Smooth muscle cell (in vitro differentiated cells): ENCODE data around the gene PLA2R1. TPM values are rescaled to one million over a fixed set of nuclear protein-coding genes. Genes with fewer than 3 reads are reported as not detected.

Source experiments
- DNase-seq: peaks from one replicate; lab custom pipeline; 2025; ENCODE audit not compliant: unreplicated experiment; lab: John Stamatoyannopoulos, UW
- H2AFZ ChIP-seq: fragments of 200-600 bp; sonication (generic); 2 replicates; pipeline ENCODE4 v1.6.0; 2016; ENCODE audit warnings: antibody characterized with exemption, low read depth, mild to moderate bottlenecking
- H3F3A ChIP-seq: fragments of 200-600 bp; sonication (generic); 2 replicates; pipeline ENCODE4 v1.6.0; 2017; ENCODE audit warnings: antibody characterized with exemption, low read depth
- H3K27ac ChIP-seq: fragments of 200-600 bp; sonication (generic); 2 replicates; pipeline ENCODE4 v1.5.1; 2016; ENCODE audit warnings: low read depth, mild to moderate bottlenecking
- H3K27me3 ChIP-seq: fragments of 200-600 bp; sonication (generic); 2 replicates; pipeline ENCODE4 v1.6.1; 2016; ENCODE audit warnings: low read depth, mild to moderate bottlenecking
- H3K36me3 ChIP-seq: fragments of 200-600 bp; sonication (generic); 2 replicates; pipeline ENCODE4 v1.5.1; 2016; ENCODE audit warnings: low read depth
- H3K4me1 ChIP-seq: fragments of 200-600 bp; sonication (generic); 2 replicates; pipeline ENCODE4 v1.5.1; 2016; ENCODE audit warnings: low read depth
- H3K4me2 ChIP-seq: fragments of 200-600 bp; sonication (generic); 2 replicates; pipeline ENCODE4 v1.6.0; 2016; ENCODE audit warnings: mild to moderate bottlenecking
- H3K4me3 ChIP-seq: fragments of 200-600 bp; sonication (generic); 2 replicates; pipeline ENCODE4 v1.5.1; 2016; ENCODE audit warnings: mild to moderate bottlenecking
- H3K79me2 ChIP-seq: fragments of 200-600 bp; sonication (generic); 2 replicates; pipeline ENCODE4 v1.6.0; 2016; ENCODE audit warnings: low read depth, mild to moderate bottlenecking
- H3K9ac ChIP-seq: fragments of 200-600 bp; sonication (generic); 2 replicates; pipeline ENCODE4 v1.6.0; 2016; ENCODE audit warnings: low read depth
- H3K9me3 ChIP-seq: fragments of 200-600 bp; sonication (generic); replicated peaks from 2 replicates; pipeline ENCODE4 v1.5.1; 2016; ENCODE audit warnings: low read depth
- H4K20me1 ChIP-seq: fragments of 200-600 bp; sonication (generic); 2 replicates; pipeline ENCODE4 v1.6.0; 2016; ENCODE audit warnings: low read depth
- WGBS: methylation state at CpG from one replicate; pipeline ENCODE4 v1.1.7; 2016; ENCODE audit warnings: low lambda C conversion rate; 5-methylcytosine and 5-hydroxymethylcytosine counted together
- polyA plus RNA-seq: library from polyadenylated mRNA; unstranded; fragments of >200 nt; fragmentation: Nextera tagmentation; extraction: Ambion mirVana; gene quantifications from 2 replicates; pipeline ENCODE4 v1.2.1, GENCODE V29; 2016
- total RNA-seq: library from RNA; depleted of rRNA; stranded (reverse); fragments of >200 nt; gene quantifications from 2 replicates; pipeline ENCODE4 v1.2.3, GENCODE V29; 2014
- TF ChIP-seq, protein P1 (sequence below): fragments of 200-600 bp; sonication (generic); IDR thresholded peaks from 2 replicates; pipeline ENCODE4 v1.5.1; 2017; ENCODE audit warnings: borderline replicate concordance, mild to moderate bottlenecking, antibody characterized with exemption; ENCODE audit not compliant: insufficient read depth, poor library complexity, severe bottlenecking

PLA2R1 gene
- total and polyA plus RNA-seq, 2 experiments from 2014 or later = 4.8 to 7.3 TPM

DNA sequence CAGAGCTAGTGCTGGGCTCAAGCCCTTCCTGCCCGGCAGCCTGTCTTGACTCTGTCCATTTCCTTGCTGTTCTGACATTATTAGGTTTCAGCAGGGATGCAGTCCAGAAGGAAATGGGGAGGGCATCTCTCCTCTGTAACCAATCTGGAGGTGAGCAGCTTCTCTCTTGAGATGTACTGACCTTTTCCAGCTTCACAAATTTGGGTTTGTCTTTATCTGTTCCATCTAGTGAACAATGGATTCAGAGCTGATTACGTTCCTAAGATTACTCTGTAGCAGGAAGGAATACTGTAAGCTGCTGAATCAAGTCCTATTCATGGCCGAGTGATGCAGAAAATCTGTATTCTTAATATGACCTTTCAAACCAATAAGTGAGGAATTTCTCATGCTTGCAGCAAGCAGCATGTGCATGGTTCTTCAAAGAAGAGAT lies 11.0 kb downstream of the PLA2R1 start:
- Histone ChIP-seq H3K27me3 (no peaks in the 10 kb centered on the region), H3K4me3 (no peak overlapping the region), H4K20me1 (no peaks in the 10 kb centered on the region), H3K9me3 (no peaks in the 10 kb centered on the region), H3F3A (no peaks in the 10 kb centered on the region), H3K4me1 (no peaks in the 10 kb centered on the region), H3K4me2 (no peak overlapping the region), H3K36me3 (no peaks in the 10 kb centered on the region), H2AFZ (no peak overlapping the region), H3K9ac (no peak overlapping the region), H3K27ac (no peak overlapping the region), H3K79me2 (no peaks in the 10 kb centered on the region)
- TF ChIP-seq, protein P1, sequence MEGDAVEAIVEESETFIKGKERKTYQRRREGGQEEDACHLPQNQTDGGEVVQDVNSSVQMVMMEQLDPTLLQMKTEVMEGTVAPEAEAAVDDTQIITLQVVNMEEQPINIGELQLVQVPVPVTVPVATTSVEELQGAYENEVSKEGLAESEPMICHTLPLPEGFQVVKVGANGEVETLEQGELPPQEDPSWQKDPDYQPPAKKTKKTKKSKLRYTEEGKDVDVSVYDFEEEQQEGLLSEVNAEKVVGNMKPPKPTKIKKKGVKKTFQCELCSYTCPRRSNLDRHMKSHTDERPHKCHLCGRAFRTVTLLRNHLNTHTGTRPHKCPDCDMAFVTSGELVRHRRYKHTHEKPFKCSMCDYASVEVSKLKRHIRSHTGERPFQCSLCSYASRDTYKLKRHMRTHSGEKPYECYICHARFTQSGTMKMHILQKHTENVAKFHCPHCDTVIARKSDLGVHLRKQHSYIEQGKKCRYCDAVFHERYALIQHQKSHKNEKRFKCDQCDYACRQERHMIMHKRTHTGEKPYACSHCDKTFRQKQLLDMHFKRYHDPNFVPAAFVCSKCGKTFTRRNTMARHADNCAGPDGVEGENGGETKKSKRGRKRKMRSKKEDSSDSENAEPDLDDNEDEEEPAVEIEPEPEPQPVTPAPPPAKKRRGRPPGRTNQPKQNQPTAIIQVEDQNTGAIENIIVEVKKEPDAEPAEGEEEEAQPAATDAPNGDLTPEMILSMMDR = no peak
- DNase-seq = no peak
- 71% methylated on average over 3 of the region's 3 CpGs for WGBS

DNA sequence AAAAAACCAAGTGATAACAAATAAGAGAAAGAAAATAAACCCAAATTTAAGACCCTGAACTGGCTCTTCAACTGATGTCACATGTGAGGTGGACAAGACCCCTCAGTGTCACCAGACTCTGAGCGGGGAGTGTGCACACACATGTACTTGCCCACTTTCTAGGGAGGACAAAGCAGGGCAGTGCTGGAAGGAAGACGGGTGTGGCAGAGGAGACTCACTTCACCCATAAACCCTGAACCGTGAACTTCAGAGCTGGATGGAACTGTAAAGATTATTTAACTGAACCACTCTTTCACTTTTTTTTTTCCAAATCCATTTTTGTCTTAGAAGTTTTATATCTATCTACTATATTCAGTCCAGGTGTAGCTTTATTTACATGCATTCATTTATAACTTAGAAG lies 12.3 kb downstream of the PLA2R1 start:
- WGBS = 95% methylated on average over 3 of the region's 3 CpGs

DNA sequence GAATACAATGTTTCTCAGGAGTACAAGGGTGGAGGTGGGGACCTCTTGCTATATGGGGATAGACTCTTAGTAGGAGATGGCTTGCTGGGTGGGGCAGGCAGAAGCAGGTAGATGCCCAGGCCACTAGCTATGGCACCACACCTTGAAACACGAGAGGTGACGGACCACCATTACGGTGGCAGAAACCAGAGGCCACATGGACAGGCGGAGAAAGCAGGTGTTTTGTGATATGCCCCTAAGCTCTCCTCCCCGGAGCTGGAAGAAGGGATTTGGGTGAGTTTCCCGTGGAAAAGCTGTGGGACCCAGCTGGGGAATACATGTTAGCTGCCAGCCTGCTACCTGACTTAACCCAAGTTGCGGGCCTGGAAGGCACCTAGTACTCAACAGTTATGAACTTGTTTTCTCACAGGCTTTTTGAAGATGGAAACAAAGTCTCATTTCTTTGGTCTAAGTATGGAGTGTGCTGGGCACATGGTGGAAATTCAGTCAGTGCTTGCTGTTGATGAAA lies 16.7 kb downstream of the PLA2R1 start:
- H3K9me3 ChIP-seq = no peaks in the 10 kb centered on the region
- no peak for DNase-seq
- WGBS = 84% methylated on average over 7 of the region's 7 CpGs
- no peaks in the 10 kb centered on the region for H3K27me3 ChIP-seq
- H3K36me3 ChIP-seq = peaks cover 6% of the 10 kb centered on the region
- H3K4me3 ChIP-seq = no peak overlapping the region
- H3K27ac ChIP-seq = no peak overlapping the region
- TF ChIP-seq, protein P1 = no peak
- no peaks in the 10 kb centered on the region for H4K20me1 ChIP-seq
- no peaks in the 10 kb centered on the region for H3K4me1 ChIP-seq
- H3K4me2 ChIP-seq = no peak overlapping the region
- H2AFZ ChIP-seq = no peak overlapping the region
- no peaks in the 10 kb centered on the region for H3F3A ChIP-seq
- no peaks in the 10 kb centered on the region for H3K79me2 ChIP-seq
- no peak overlapping the region for H3K9ac ChIP-seq

More for the DNA sequence above, 12.3 kb downstream of the PLA2R1 start:
- no peak overlapping the region for H2AFZ ChIP-seq
- no peaks in the 10 kb centered on the region for H3F3A ChIP-seq
- H4K20me1 ChIP-seq = no peaks in the 10 kb centered on the region
- no peaks in the 10 kb centered on the region for H3K79me2 ChIP-seq
- TF ChIP-seq, protein P1 = no peak
- H3K4me3 ChIP-seq = no peak overlapping the region
- H3K9me3 ChIP-seq = no peaks in the 10 kb centered on the region
- H3K9ac ChIP-seq = no peak overlapping the region
- no peaks in the 10 kb centered on the region for H3K36me3 ChIP-seq
- no peak overlapping the region for H3K4me2 ChIP-seq
- no peak for DNase-seq
- no peaks in the 10 kb centered on the region for H3K27me3 ChIP-seq
- H3K27ac ChIP-seq = no peak overlapping the region
- no peaks in the 10 kb centered on the region for H3K4me1 ChIP-seq

DNA sequence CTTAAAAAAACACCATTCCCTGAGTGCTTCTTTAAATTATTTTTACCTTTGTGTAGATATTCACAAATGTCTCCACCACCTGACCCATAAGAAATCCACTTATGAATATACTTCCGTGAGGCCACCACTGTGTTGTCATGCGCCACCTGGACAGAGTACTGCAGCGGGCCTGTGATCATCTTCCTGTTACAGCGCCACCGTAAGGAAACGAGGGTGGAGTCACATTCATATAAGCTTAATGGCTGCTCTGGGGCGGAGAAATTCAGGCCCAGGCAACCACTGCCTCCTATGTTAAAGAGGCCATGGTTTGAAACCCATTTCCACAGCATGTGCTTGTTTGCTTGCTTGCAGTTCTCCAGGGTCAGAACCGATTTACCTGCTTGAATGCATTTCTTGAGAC lies 17.7 kb downstream of the PLA2R1 start:
- Histone ChIP-seq H3K4me2 (no peak overlapping the region), H3K36me3 (peaks cover 6% of the 10 kb centered on the region), H3K9ac (no peak overlapping the region), H2AFZ (no peak overlapping the region), H3K4me3 (no peak overlapping the region), H3F3A (no peaks in the 10 kb centered on the region), H3K27me3 (no peaks in the 10 kb centered on the region), H3K79me2 (no peaks in the 10 kb centered on the region), H3K9me3 (no peaks in the 10 kb centered on the region), H3K4me1 (no peaks in the 10 kb centered on the region), H4K20me1 (no peaks in the 10 kb centered on the region), H3K27ac (no peak overlapping the region)
- TF ChIP-seq, protein P1 = no peak
- no peak for DNase-seq
- 88% methylated on average over 8 of the region's 8 CpGs for WGBS
